ENCODE results near the gene PRR23E. TPM values are rescaled to one million over a fixed set of nuclear protein-coding genes. Genes with fewer than 3 reads are reported as not detected.

The PRR23E gene
- total and polyA plus RNA-seq, 10 of the 15 experiments (the other 5 are each of a cell fraction or from before 2014, with no cell fraction given): not detected

- no peak for TF ChIP-seq SRF (IDR thresholded peaks at IDR 0.05; ENCODE audit: low read depth in 2 of 2, low read length in 2 of 2)
Measured at GRCh38 chr3:127144631-127145030, 48.3 kb upstream of the PRR23E start (continued).

GRCh38 chr3:127145266-127145665 lies 47.7 kb upstream of the PRR23E start:
- no peak for FAIRE-seq
- no peaks in the 10 kb centered on the region for H3K79me2 ChIP-seq (ENCODE audit: control insufficient read depth, insufficient read depth, low read length)
- H3K4me1 ChIP-seq (ENCODE audit: control insufficient read depth, insufficient read depth, low read length): no peaks in the 10 kb centered on the region
- no peak overlapping the region for H3K9ac ChIP-seq (ENCODE audit: control insufficient read depth, insufficient read depth, low read length)
- BruUV-seq (replicated peaks): no TSS peak
- H4K20me1 ChIP-seq (ENCODE audit: control insufficient read depth, insufficient read depth): no peaks in the 10 kb centered on the region
- CTCF ChIA-PET: no interaction called here
- H3K4me3 ChIP-seq: no peak overlapping the region
- no peaks in the 10 kb centered on the region; a peak in 2 of 4 replicates for H3K27me3 ChIP-seq (replicated peaks in 1 of 2; ENCODE audit: control insufficient read depth in 2 of 2, insufficient read depth in 2 of 2, low read length in 1 of 2)
- RAD21 ChIA-PET (ENCODE audit: unreplicated experiment): interaction anchor here (0.6 kb wide), 1 partner anchor 619 kb away, joined by 3 read pairs; no protein-coding TSS in a partner anchor
- WGBS (ENCODE audit: insufficient coverage, insufficient replicate concordance, low lambda C conversion rate, missing lambda C conversion rate): 46% methylated on average over 6 of the region's 6 CpGs
- no peak overlapping the region for H3K4me2 ChIP-seq (ENCODE audit: control insufficient read depth, insufficient read depth)
- H3K36me3 ChIP-seq (ENCODE audit: control insufficient read depth in 2 of 2, insufficient read depth in 2 of 2, low read length in 1 of 2): no peaks in the 10 kb centered on the region
- POLR2A ChIA-PET: no interaction called here
- intact Hi-C loops (cut with micrococcal nuclease; ENCODE audit: unreplicated experiment): no loop called here
- no peak overlapping the region for H3K27ac ChIP-seq (ENCODE audit: control insufficient read depth, insufficient read depth)
- H2AFZ ChIP-seq (ENCODE audit: control insufficient read depth, low read depth, low read length): no peak overlapping the region
- DNase-seq (ENCODE audit: low read depth, low spot score): no peak
- no peaks in the 10 kb centered on the region for H3K9me3 ChIP-seq (replicated peaks; ENCODE audit: control insufficient read depth, insufficient read depth, low read length)
- SMC1A ChIA-PET (ENCODE audit: uncharacterized antibody, unreplicated experiment): no interaction called here
- in situ Hi-C loops (cut with MboI): no loop called here
- ATAC-seq: no peak
- TF ChIP-seq ZNF592 (IDR thresholded peaks at IDR 0.05) (no peak), CTCF (IDR thresholded peaks at IDR 0.05 in 2 of 3, conservative IDR thresholded peaks at IDR 0.05 in 1 of 3; ENCODE audit: control insufficient read depth in 2 of 3, extremely low read depth in 1 of 3, insufficient read depth in 1 of 3, low read depth in 3 of 3, low read length in 3 of 3) (no peak), REST (IDR thresholded peaks at IDR 0.05; ENCODE audit: low read depth, low read length) (no peak), SIN3A (IDR thresholded peaks at IDR 0.05; ENCODE audit: low read depth, low read length) (no peak), IKZF2 (IDR thresholded peaks at IDR 0.05) (no peak), POLR2A (IDR thresholded peaks at IDR 0.05; ENCODE audit: low read depth, low read length) (no peak), RB1 (IDR thresholded peaks at IDR 0.05; ENCODE audit: borderline replicate concordance) (no peak), ZBTB4 (CRISPR knock-in tag; IDR thresholded peaks at IDR 0.05) (no peak)
